Thyroid gland (tissue), 4 donors: ENCODE measurements around the gene GPR158.

Experiments used
- CTCF ChIP-seq, 6 experiments: fragments of 200-600 bp in 3 of 6; fragments of 450-650 bp in 3 of 6; sonication (generic) in 3 of 6; IDR thresholded peaks; one replicate each; pipeline ENCODE4 v1.5.1; 2016 to 2019; ENCODE audit warnings: antibody characterized with exemption in 6 of 6, mild to moderate bottlenecking in 2 of 6, inconsistent platforms in 1 of 6, moderate library complexity in 1 of 6
- POLR2A ChIP-seq, 2 donors: fragments of 450-650 bp; IDR thresholded peaks; one replicate each; pipeline ENCODE4 v1.6.1; 2017; ENCODE audit warnings: antibody characterized with exemption in 2 of 2, mild to moderate bottlenecking in 2 of 2, moderate library complexity in 1 of 2

GRCh38 chr10:25457552-25457951 is 282.8 kb downstream of the GPR158 start:
- TF ChIP-seq CTCF (IDR thresholded peaks at IDR 0.05) (no peak), POLR2A (IDR thresholded peaks at IDR 0.05) (no peak)
